Peyer's patch (tissue), 4 donors: ENCODE data around the gene PLXNA4.

Source experiments
- CTCF ChIP-seq, 6 experiments: fragments of 450-650 bp in 4 of 6; fragments of 200-600 bp in 2 of 6; sonication (generic) in 1 of 6; IDR thresholded peaks; one replicate each; pipeline ENCODE4 v1.5.1; 2017 to 2019; ENCODE audit warnings: antibody characterized with exemption in 6 of 6, mild to moderate bottlenecking in 3 of 6, moderate library complexity in 1 of 6
- POLR2A ChIP-seq, 2 donors: fragments of 450-650 bp; IDR thresholded peaks; one replicate each; pipeline ENCODE4 v1.5.1; 2017; ENCODE audit warnings: antibody characterized with exemption in 2 of 2, mild to moderate bottlenecking in 2 of 2, moderate library complexity in 2 of 2

- no peak for TF ChIP-seq POLR2A (IDR thresholded peaks at IDR 0.05)
- TF ChIP-seq CTCF (IDR thresholded peaks at IDR 0.05), result no peak
Observed at GRCh38 chr7:132092106-132092505, 484.2 kb downstream of the PLXNA4 start.
